DMS53 treated with DMSO at 0.1 percent for 48 hours (cell line): ENCODE results near the gene NPC1L1.
"Not testable (repeated sequence)": the region's sequence is repeated elsewhere in the genome, so short reads cannot be mapped to it uniquely, and the experiment has no call there.

ENCODE experiments used
- DNase-seq: peaks from one replicate; lab custom pipeline; 2025; ENCODE audit not compliant: unreplicated experiment; lab: John Stamatoyannopoulos, UW

Gene NPC1L1

DNA sequence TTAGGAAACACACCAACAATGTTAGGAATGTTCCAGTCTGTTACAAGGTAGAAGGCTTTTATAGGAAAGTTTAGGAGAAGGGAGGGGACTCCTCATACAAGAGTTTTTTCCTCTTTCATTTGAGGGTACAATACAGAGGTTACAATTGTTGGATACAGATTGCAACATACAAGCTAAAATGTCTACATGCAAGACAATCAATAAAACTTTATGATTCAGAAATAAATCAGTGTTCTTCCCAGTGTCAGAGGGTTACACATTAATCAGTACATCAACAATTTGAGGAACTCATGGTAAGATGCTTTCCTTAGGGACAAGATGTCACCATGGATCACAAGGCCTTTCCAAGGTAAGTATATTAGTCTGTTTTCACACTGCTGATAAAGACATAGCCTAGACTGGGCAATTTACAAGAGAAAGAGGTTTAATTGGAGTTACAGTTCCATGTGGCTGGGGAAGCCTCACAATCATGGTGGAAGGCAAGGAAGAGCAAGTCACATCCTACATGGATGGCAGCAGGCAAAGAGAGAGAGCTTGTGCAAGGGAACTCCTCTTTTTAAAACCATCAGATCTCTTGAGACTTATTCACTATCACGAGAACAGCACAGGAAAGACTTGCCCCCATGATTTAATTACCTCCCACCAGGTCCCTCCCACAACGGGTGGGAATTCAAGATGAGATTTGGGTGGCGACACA, 34.4 kb downstream of the NPC1L1 start:
- not testable (repeated sequence) for DNase-seq

- no peak for DNase-seq
Observed at GRCh38 chr7:44505595-44505994, 35.5 kb downstream of the NPC1L1 start.

DNA sequence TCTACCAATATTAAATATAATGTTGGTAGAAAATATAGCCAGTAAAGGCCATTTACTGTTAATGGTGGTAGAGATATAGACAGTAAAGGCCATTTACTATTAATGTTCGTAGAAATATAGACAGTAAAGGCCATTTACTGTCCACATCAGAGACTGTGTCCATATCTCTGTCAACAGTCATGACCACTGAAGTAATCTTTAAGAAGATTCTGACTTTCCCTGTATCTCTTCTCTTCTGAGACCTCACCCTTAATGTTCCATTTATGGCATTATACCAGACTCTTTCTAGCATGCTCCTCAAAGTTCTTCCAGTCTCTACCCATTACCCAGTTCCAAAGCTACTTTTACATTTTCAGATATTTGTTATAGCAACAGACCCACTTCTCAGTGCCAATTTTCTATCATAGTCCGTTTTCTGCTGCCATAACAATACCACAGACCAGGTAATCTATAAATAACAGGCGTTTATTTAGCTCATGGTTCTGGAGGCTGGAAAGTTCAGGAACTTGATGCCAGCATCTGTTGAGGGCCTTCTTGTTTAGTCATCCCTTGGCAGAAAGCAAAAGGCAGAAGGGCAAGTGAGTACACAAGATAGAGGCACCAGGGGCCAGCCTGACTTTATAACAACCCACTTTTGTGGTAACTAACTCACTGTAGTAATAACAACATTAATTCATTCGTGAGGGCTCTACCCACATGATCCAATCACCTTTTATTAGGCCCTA, 42.7 kb downstream of the NPC1L1 start:
- no peak for DNase-seq

DNA sequence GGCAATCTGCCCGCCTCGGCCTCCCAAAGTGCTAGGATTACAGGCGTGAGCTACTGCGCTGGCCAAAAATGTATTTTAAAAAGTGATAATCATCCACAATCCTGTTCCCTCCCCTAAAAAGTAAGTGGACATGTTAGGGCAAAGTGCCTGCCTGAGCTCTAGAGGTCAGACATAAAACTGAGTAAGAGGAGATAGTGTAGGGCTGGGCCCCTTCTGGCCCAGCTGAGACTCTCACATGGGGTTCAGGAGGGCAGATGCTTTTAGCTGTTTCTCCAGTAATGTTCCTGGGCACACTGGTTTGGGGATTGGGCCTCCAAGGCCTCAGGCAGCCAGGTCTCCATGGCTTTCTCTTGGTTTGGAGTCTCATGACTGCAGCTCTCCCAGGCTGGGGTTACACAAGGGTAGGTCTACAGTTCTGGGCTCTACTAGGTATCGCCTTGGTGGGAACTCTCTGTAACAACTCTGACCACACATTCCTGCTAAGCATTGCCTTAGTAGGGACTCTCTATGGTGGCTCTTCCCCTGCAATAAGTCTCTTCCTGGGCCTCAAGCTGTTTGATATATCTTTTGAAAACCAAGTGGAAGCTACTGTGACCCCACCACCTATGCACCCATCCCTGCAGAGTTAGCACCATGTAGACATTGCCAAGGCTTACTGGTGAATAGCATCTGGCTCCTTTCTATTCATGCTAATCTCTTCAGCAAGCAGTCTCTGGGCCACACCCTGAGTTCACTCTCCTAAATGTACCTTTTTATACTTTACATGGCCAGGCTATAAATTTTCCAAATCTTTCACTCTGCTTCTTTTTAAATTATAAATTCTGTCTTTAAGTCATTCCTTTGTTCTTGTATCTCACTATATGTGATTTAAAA, 43.7 kb downstream of the NPC1L1 start:
- no peak for DNase-seq

- DNase-seq: no peak
Observed at GRCh38 chr7:44496385-44496784, 44.7 kb downstream of the NPC1L1 start.

DNA sequence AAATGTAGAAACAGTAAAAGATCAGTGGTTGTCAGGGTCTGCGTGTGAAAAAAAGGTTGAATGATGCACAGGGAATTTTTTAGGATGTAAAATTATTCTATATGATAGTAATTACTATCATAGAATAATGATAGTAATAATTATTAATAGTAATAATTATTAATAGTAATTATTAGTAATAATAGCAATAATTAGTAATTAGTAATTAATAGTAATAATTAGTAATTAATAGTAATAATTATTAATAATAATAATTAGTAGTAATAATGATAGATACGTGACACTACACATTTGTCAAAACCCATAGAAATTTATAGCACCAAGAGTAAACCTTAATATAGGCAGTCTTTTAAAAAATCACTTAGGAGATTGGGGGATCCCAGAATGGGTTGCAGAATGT, 46.2 kb downstream of the NPC1L1 start:
- DNase-seq: no peak

- no peak for DNase-seq
Observed at GRCh38 chr7:44491229-44491628, 49.9 kb downstream of the NPC1L1 start.

GRCh38 chr7:44490351-44491200, 50.6 kb downstream of the NPC1L1 start, which contains the start of gene NUDCD3:
Gene NUDCD3, minus strand, starts transcription at chr7:44490658. Its CDS starts 58 bp downstream, at chr7:44490600.
- peak; percentile 76 for DNase-seq

- DNase-seq: no peak
Observed at GRCh38 chr7:44489955-44490350, 51.2 kb downstream of the NPC1L1 start.

DNA sequence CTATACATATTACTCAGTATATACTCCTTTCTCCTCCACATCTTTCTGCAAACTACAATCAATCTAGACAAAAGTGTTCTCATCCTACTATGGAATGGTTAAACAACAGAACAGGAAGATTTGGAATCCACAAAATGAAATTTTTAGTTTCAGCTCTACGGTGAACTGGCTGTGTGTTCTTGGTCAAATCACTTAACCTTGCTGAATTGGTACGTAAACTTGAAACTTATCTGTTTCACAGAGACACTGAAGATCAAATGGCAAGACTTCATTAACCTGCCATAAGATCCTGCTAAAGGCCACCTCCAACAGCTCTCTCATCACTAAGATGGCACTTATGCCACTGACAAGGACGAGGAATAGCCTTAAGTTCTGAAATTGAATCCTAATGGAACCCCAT, 52.2 kb downstream of the NPC1L1 start:
- DNase-seq: no peak

GRCh38 chr7:44486693-44487092, 54.4 kb downstream of the NPC1L1 start:
- DNase-seq: no peak

DNA sequence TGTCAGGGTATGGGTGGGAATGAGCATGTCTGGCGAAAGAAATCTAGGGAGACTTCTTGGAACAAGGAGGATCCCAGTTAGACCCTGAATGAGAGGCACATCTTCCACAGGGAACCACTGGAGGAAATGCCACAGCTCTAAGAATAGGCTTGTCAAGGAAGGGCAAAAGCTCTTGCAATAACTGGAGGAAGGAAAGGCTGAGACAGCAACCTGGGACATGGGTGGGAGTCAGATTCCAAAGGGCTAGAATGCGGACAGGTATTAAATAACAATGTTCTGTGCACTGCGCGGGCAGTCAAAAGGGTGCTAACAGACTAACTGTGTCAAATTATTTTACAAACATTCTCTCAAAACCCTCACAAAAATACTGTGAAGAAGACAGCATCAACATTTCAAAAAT, 55.1 kb downstream of the NPC1L1 start:
- DNase-seq: no peak

GRCh38 chr7:44484482-44485313, 56.4 kb downstream of the NPC1L1 start:
- no peak for DNase-seq

DNA sequence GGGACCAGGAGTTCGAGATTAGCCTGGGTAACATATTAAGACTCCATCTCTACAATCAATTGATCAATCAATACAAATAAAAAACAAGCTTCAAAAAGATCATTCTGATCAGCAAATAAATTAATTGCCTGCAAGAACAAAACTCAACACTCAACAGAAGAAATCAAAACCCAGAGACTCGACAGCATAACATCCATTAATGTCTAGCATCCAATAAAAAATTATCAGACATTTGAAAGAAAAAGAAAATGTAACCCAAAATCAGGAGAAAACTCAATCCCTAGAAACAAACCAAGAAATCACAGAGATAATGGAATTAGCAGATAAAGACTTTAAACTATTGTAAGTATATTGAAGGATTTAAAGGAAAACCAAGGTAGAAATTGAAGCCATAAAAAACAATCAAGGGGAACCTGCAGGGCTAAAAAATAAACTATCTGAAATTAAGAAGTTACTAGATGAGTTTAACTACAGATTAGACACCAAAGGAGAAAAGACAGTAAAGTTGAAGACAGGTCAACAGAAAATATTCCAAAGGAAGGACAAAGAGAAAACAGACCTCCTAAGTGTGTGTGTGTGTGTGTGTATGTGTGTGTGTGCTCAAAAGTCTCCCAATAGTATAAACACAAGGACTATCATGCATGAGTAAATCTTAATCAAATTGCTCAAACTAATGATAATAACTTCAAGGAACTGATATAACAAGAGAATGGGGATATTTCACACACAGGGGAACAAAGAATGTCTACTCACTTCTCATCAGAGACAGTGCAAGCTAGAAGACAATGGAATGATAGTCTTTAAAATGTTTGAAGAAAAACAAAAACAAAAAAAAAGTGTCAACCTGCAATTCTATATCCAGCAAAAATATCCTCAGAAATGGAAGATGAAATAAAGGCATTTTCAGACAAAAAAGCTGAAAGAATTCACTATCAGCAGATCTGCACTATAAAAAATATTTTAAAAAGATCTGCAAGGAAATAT, 58.3 kb downstream of the NPC1L1 start:
- DNase-seq: no peak

- DNase-seq: no peak
Observed at GRCh38 chr7:44477938-44478337, 63.2 kb downstream of the NPC1L1 start.

- DNase-seq: peak; percentile 75
Observed at GRCh38 chr7:44477063-44477830, 63.9 kb downstream of the NPC1L1 start.

DNA sequence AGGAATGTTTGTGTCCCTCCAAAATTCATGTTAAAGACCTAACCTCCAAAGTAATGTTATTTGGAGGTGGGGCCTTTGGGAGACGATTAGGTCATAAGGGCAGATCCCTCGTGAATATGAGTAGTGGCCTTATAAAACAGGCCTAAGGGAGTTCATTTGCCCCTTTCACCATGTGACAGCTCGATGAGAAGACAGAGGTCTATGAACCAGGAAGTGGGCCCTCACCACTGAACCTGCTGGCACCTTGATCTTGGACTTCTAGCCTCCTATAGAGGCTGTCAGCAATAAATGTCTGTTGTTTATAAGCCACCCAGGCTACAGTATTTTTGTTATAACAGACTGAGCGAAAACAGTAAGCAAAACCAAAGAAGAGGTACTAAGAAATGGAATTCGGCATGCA, 64.8 kb downstream of the NPC1L1 start:
- DNase-seq: no peak

DNA sequence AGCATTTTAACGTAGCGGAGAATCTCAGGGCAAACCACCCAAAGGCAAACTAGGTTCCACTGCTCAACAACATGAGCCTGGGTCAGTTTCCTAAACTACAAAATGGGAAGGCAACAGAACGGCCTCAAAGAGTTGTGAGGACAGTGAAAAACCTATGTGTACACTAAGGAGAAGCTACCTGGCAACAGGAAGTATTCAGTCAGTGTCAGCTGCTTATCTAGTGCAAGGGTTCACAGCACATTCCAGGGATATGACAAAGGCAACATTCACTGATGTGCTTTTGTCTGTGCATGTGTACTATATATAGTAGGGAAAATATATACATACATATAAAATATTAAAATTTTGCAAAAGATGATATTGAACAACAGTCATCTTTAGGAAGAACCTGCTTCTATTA, 67.8 kb downstream of the NPC1L1 start:
- DNase-seq: peak; percentile 62
